OCI-LY3 (cell line): ENCODE measurements around the gene C2CD2L.

ENCODE experiments used
- H2AFZ ChIP-seq: fragments of 200-600, 300-600 bp; shearing (Covaris generic); 2 replicates; pipeline ENCODE4 v1.6.0; 2014; ENCODE audit warnings: antibody characterized with exemption, low read depth, low read length
- H3K27ac ChIP-seq: fragments of 200-600, 300-600 bp; sonication (generic); 2 replicates; pipeline ENCODE4 v1.5.1; 2014; ENCODE audit warnings: mild to moderate bottlenecking, low read length, moderate library complexity, mixed read lengths
- H3K27me3 ChIP-seq: fragments of 200-600, 300-600 bp; sonication (generic); 2 replicates; pipeline ENCODE4 v1.6.1; 2014; ENCODE audit warnings: low read depth, low read length, mixed read lengths
- H3K36me3 ChIP-seq: fragments of 200-600, 300-600 bp; sonication (generic); replicated peaks from 2 replicates; pipeline ENCODE3; 2014; ENCODE audit warnings: low read depth, low read length, mixed read lengths
- H3K4me1 ChIP-seq: fragments of 300-600, 200-600 bp; sonication (generic); 2 replicates; pipeline ENCODE4 v1.6.1; 2014; ENCODE audit warnings: low read length, mixed read lengths
- H3K4me2 ChIP-seq: fragments of 200-600, 300-600 bp; sonication (generic); 2 replicates; pipeline ENCODE4 v1.6.1; 2014; ENCODE audit warnings: low read length, mixed read lengths
- H3K4me3 ChIP-seq: fragments of 300-600, 200-600 bp; sonication (generic); 2 replicates; pipeline ENCODE4 v1.5.1; 2014; ENCODE audit warnings: antibody characterized with exemption, mild to moderate bottlenecking, low read length, moderate library complexity
- H3K79me2 ChIP-seq: fragments of 300-600, 200-600 bp; shearing (Covaris generic); 2 replicates; pipeline ENCODE4 v1.6.1; 2014; ENCODE audit warnings: mild to moderate bottlenecking, low read length, mixed read lengths
- H3K9ac ChIP-seq: fragments of 300-600, 200-600 bp; shearing (Covaris generic); 2 replicates; pipeline ENCODE4 v1.6.0; 2014; ENCODE audit warnings: mild to moderate bottlenecking, low read length, moderate library complexity
- H3K9me3 ChIP-seq: fragments of 200-600, 300-600 bp; shearing (Covaris generic); 2 replicates; pipeline ENCODE4 v1.6.1; 2014; ENCODE audit warnings: low read length, mixed read lengths; ENCODE audit not compliant: insufficient read depth
- H4K20me1 ChIP-seq: fragments of 200-600, 300-600 bp; sonication (generic); 2 replicates; pipeline ENCODE4 v1.6.1; 2016; ENCODE audit warnings: low read length, mixed read lengths; ENCODE audit not compliant: insufficient read depth
- CTCF ChIP-seq: fragments of 200-600, 300-600 bp; sonication (generic); IDR thresholded peaks from 2 replicates; pipeline ENCODE4 v1.5.1; 2014; ENCODE audit warnings: antibody characterized with exemption, low read length, low read depth
- EZH2phosphoT487 ChIP-seq: fragments of 200-600 bp; shearing (Covaris generic); IDR thresholded peaks from 2 replicates; pipeline ENCODE4 v1.6.1; 2018; ENCODE audit warnings: antibody characterized with exemption, mixed run types, low read depth

C2CD2L gene

GRCh38 chr11:119144825-119145486 lies 37.8 kb downstream of the C2CD2L start:
- H3K4me2 ChIP-seq: no peak overlapping the region
- no peaks in the 10 kb centered on the region for H4K20me1 ChIP-seq
- H3K9ac ChIP-seq: no peak overlapping the region
- H3K36me3 ChIP-seq: no peaks in the 10 kb centered on the region
- no peak overlapping the region for H3K4me3 ChIP-seq
- no peaks in the 10 kb centered on the region for H3K9me3 ChIP-seq
- H3K79me2 ChIP-seq: no peaks in the 10 kb centered on the region
- peaks cover 13% of the 10 kb centered on the region for H3K27me3 ChIP-seq
- H2AFZ ChIP-seq: no peak overlapping the region
- no peak overlapping the region for H3K27ac ChIP-seq
- TF ChIP-seq EZH2phosphoT487: no peak
- peak; percentile 42 for TF ChIP-seq CTCF
- peaks cover 16% of the 10 kb centered on the region for H3K4me1 ChIP-seq

GRCh38 chr11:119145551-119145950 lies 38.4 kb downstream of the C2CD2L start:
- no peak overlapping the region for H2AFZ ChIP-seq

GRCh38 chr11:119147604-119148333 lies 40.6 kb downstream of the C2CD2L start:
- Histone ChIP-seq H3K4me3 (peak overlapping the region; percentile 80), H3K27me3 (peaks cover 17% of the 10 kb centered on the region), H3K27ac (no peak overlapping the region), H2AFZ (0 out of 2 replicates have a peak overlapping the region, but pooled peaks have one; percentile 55), H3K9ac (no peak overlapping the region), H4K20me1 (no peaks in the 10 kb centered on the region), H3K36me3 (no peaks in the 10 kb centered on the region), H3K79me2 (no peaks in the 10 kb centered on the region), H3K4me1 (peaks cover 25% of the 10 kb centered on the region), H3K9me3 (no peaks in the 10 kb centered on the region), H3K4me2 (peak overlapping the region; percentile 91)
- TF ChIP-seq EZH2phosphoT487 (no peak), CTCF (no peak)

More at GRCh38 chr11:119145551-119145950, 38.4 kb downstream of the C2CD2L start:
- no peaks in the 10 kb centered on the region for H3K9me3 ChIP-seq
- no peak overlapping the region for H3K4me3 ChIP-seq
- H3K36me3 ChIP-seq: no peaks in the 10 kb centered on the region
- no peak for TF ChIP-seq EZH2phosphoT487
- TF ChIP-seq CTCF: no peak
- no peaks in the 10 kb centered on the region for H3K79me2 ChIP-seq
- no peak overlapping the region for H3K4me2 ChIP-seq
- H3K4me1 ChIP-seq: peaks cover 17% of the 10 kb centered on the region
- no peak overlapping the region for H3K9ac ChIP-seq
- H3K27ac ChIP-seq: no peak overlapping the region
- H4K20me1 ChIP-seq: no peaks in the 10 kb centered on the region
- peaks cover 17% of the 10 kb centered on the region for H3K27me3 ChIP-seq

GRCh38 chr11:119148720-119149017 lies 41.5 kb downstream of the C2CD2L start:
- Histone ChIP-seq H3K4me3 (peak overlapping the region; percentile 80), H3K36me3 (no peaks in the 10 kb centered on the region), H4K20me1 (no peaks in the 10 kb centered on the region), H3K4me2 (peak overlapping the region; percentile 91), H3K27me3 (peaks cover 15% of the 10 kb centered on the region), H3K27ac (no peak overlapping the region), H3K79me2 (no peaks in the 10 kb centered on the region), H3K4me1 (peaks cover 25% of the 10 kb centered on the region), H3K9me3 (no peaks in the 10 kb centered on the region), H3K9ac (peak overlapping the region; percentile 47; the same call in 1 of the 2 replicates), H2AFZ (peak overlapping the region; percentile 55)
- TF ChIP-seq EZH2phosphoT487: no peak
- TF ChIP-seq CTCF: no peak
